ENCODE data around the gene RAD50.
A peak's percentile ranks its signal among the peaks of the same experiment; 100 is the strongest.
"Not testable (repeated sequence)": the region's sequence is repeated elsewhere in the genome, so short reads cannot be mapped to it uniquely, and the experiment has no call there.

The RAD50 gene

DNA sequence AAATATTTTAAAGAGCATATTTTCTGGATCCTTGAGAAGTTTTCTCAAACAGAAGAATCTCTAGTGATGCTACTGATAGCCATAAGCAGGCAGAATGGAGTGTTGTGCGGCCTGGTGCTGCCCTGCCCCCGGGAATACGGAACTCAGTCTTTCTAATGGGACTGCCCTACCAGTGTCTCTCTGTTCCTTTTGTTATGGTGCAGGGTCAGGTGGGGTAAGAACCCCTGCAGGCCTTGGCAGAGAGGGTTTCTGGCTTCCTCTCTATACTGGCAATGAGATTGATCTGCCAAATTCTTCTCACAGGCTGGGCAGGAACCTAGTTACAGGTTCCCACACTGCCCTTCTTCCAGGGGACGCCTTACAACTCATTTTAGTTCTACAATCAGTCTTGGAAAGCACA lies 16.0 kb upstream of the RAD50 start:
- Mint-ChIP-seq H3K9me3 (no peaks in the 10 kb centered on the region), H3K27me3 (peaks cover 2% of the 10 kb centered on the region), H3K4me1 (no peaks in the 10 kb centered on the region), H3K4me3 (no peak overlapping the region), H3K36me3 (no peaks in the 10 kb centered on the region), H3K27ac (peak overlapping the region; percentile 45)
- ATAC-seq (ENCODE audit: low read depth): no peak
- no peak for DNase-seq (ENCODE audit: low spot score in 2 of 2)

DNA sequence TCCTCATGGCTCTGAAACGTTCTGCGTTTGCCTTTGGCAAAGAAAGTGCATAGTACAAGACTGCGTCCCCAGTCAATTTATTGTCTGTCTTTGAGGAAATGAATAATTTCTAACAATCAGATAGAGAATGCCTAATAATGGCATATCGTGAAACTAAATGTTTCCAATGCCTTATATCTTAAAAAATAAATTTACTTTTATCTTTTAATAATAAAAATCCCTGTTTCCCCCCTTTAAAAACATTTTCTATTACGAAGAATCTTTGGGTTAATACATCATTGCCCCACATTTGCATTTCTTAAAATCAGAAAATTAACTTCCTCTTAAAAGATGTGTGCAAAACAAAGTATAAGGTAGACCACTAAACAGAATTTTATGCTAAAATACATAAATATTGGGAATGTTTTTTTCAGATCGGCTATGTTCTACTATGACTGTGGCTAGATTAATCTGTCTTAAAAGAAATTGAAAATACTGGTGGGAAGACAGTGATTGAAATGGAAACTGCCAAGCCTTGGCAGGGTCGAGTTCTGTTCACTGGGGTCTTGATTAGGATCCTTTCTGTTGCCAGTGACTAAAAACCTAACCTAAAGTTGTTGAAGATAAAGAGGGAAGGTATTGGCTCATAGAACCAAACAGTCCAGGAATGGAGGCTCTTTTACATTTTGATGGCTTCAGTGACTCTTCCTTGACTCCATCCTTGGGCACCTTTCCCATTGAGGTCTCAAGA lies 13.1 kb upstream of the RAD50 start, which contains the start of gene IL5:
TSS of gene IL5 (minus strand) at position 51 of the 730 bp plus-strand sequence. CDS start at position 7, 44 bp downstream.
- Mint-ChIP-seq H3K27me3 (no peaks in the 10 kb centered on the region), H3K36me3 (no peaks in the 10 kb centered on the region), H3K4me1 (no peaks in the 10 kb centered on the region), H3K9me3 (no peaks in the 10 kb centered on the region), H3K27ac (no peak within 1 kb of the TSS), H3K4me3 (no peak within 1 kb of the TSS)
- DNase-seq (ENCODE audit: low spot score in 2 of 2) (no peak), ATAC-seq (ENCODE audit: low read depth) (no peak)

DNA sequence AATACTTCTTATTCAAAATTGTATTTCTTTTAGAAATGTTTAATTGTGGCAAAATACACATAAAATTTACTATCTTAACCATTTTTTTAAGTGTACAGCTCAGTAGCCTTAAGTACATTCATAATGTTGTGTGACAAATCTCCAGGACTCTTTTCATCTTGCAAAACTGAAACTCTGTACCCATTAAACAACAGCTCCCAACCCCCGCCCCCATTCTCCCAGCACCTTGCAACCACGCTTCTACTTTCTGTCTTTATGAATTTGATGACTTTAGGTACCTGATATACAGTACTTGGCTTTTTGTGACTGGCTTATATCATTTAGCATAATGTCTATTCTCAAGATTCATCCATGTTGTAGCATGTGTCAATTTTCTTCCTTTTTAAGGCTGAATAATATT lies 10.7 kb upstream of the RAD50 start:
- no peaks in the 10 kb centered on the region for H3K27me3 Mint-ChIP-seq
- DNase-seq (ENCODE audit: low spot score in 2 of 2): no peak
- no peak overlapping the region for H3K27ac Mint-ChIP-seq
- no peak overlapping the region for H3K4me3 Mint-ChIP-seq
- H3K4me1 Mint-ChIP-seq: no peaks in the 10 kb centered on the region
- H3K36me3 Mint-ChIP-seq: no peaks in the 10 kb centered on the region
- ATAC-seq (ENCODE audit: low read depth): no peak
- H3K9me3 Mint-ChIP-seq: no peaks in the 10 kb centered on the region

DNA sequence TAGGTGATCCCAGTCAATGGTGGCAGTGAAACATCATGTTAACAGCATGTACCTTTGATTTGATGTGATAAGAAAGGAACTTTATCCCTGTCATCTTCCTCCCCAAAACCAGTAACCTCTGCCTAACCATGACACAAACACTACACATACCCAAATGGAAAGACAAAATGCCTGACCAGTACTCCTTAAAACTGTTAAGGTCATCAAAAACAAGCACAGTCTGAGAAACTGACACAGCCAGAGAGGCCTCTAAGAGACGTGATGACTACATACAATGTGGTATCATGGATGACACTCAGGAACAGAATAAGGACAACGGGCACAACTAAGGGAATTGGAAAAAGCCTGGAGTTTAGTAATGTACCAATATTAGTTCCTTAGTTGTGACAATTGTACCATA lies 9.5 kb upstream of the RAD50 start:
- Mint-ChIP-seq H3K4me3 (no peak overlapping the region), H3K27me3 (no peaks in the 10 kb centered on the region), H3K9me3 (no peaks in the 10 kb centered on the region), H3K4me1 (no peaks in the 10 kb centered on the region), H3K27ac (no peak overlapping the region), H3K36me3 (no peaks in the 10 kb centered on the region)
- no peak for DNase-seq (ENCODE audit: low spot score in 2 of 2)
- no peak for ATAC-seq (ENCODE audit: low read depth)

DNA sequence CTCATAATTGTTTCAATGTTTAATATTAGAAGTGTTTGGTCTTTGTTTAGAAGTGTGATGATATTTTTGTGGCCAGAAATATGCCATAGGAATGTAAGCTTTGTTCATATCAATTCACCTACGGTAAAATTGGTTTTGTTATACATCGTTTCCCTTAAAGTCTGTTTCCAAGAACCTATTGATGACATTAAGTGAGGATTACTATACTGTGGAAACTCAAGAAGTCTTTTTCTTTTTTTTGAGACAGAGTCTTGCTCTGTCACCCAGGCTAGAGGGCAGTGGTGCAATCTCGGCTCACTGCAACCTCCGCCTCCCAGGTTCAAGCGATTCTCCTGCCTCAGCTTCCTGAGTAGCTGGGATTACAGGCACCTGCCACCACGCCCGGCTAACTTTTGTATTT lies 7.9 kb upstream of the RAD50 start:
- H3K9me3 Mint-ChIP-seq; H3K4me1 Mint-ChIP-seq; H3K36me3 Mint-ChIP-seq; DNase-seq (ENCODE audit: low spot score in 2 of 2); H3K27ac Mint-ChIP-seq; H3K4me3 Mint-ChIP-seq; ATAC-seq (ENCODE audit: low read depth); H3K27me3 Mint-ChIP-seq: not testable (repeated sequence)

DNA sequence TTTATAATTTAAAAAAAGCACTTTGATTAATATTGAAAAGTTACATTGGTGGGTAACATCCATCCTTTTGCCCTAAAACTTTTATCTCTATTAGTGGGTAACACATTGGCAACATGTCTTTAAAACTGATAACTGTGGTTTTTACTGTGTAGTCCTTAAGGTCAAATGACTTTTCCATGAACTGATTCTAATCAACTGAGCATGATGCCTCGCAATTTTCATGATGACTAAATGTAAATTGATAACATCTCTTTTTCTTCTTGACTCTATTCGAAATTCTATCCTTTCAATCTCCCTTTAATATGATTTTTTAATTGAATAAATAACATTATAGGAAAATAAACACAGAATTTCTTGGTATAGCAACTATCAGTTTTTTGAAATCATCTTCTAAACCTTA lies 7.2 kb upstream of the RAD50 start:
- DNase-seq (ENCODE audit: low spot score in 2 of 2) (no peak), ATAC-seq (ENCODE audit: low read depth) (no peak)
- H3K36me3 Mint-ChIP-seq: no peaks in the 10 kb centered on the region
- no peaks in the 10 kb centered on the region for H3K4me1 Mint-ChIP-seq
- no peak overlapping the region for H3K4me3 Mint-ChIP-seq
- H3K27me3 Mint-ChIP-seq: no peaks in the 10 kb centered on the region
- no peak overlapping the region for H3K27ac Mint-ChIP-seq
- H3K9me3 Mint-ChIP-seq: no peaks in the 10 kb centered on the region

DNA sequence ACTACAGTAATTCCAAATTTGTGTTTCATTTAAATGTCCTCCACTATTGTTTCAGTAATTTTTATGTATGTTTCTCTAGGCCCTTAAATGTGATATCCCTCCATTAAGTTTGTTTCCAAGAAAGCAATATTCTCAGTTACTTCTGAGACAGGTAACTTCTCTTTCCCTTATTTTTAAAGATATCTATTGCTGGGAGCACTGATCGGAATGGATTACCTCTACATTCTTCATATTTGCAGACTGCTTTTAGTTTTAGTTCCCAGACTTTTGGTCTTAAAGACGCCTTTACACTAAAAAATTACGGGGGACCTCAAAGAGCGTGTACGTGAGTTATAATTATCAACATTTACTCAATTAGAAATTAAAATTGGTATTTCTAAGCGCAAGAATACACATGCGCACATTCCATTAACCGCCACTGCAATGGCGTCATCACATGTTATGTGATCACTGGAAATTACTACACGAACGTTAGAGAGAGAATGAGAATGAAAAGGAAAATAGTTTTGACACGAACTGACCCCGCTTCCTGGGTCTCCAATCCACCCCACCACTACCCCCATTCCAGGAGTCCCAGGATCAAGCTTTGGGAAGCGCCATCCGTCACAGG lies 519 bp upstream of the RAD50 start:
- no peaks in the 10 kb centered on the region for H3K36me3 Mint-ChIP-seq
- DNase-seq (ENCODE audit: low spot score in 2 of 2): no peak

DNA sequence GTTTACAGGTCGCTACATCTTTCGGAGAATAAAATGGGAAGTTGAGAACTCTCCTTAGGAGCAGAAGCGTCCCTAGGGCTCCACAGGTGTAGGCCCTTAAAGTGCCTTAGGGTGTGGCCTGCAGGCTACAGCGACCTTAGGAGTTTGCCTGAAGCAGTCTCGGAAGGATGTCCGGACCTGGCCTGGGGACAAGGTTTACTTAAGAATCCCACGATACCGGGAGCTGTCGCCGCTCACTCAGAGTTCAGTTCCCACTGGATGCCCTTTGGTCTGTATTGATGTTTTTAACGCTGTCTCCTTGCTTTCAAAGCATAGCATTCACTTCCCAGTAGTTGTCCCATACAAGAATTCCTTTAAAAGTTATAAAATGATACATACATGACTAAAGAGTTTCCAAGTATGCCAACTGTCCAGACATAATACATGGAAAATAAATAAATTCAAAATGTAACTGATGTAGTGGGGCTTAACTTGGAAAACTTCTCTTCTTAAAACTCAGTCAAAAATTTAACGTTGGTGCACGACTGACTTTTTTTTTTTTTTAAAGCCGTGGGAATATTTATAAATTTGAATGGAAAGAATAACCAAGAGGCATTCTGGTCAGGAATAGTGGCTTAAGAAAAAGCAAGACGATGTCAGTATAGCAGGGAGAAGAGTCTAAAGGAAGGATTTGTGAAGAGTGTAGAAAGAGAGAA lies 848 bp downstream of the RAD50 start:
- no peaks in the 10 kb centered on the region for H3K36me3 Mint-ChIP-seq
- DNase-seq (ENCODE audit: low spot score in 2 of 2): peak in 1 of 2 donors; percentile 7

More for the DNA sequence above, 519 bp upstream of the RAD50 start:
- peak overlapping the region; percentile 96 for H3K4me3 Mint-ChIP-seq
- peak overlapping the region; percentile 97 for H3K27ac Mint-ChIP-seq
- ATAC-seq (ENCODE audit: low read depth): no peak
- peaks cover 7% of the 10 kb centered on the region for H3K9me3 Mint-ChIP-seq
- peaks cover 3% of the 10 kb centered on the region for H3K4me1 Mint-ChIP-seq
- no peaks in the 10 kb centered on the region for H3K27me3 Mint-ChIP-seq

DNA sequence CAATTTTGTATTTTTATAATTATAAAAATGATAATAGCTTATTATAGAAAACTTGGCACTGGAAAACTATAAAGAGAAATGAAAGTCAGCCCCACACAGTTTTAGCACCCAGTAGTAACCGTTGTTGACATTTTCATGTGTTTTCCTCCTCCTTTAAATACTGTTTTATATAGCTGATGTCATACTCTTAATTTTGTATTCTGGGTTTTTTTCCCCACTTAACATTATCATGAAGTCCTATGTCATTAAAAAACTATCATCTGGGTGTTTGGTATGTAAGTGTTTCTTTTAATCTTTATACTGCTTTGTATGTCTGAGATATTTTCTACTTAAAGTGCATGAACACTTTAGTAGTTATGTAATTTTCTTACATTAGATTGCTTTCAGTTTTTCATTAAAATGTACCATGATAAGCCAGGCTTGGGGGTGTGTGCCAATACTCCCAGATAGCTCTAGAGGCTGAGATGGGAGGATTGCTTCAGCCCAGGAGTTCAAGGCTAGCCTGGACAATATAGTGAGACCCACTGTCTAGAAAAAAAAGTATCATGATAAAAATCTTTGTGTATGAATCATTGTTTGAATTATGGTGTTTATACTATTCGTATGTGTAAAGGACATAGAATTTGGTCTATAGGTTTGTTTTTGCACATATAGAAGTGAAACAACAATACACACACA lies 2.7 kb downstream of the RAD50 start:
- H3K27me3 Mint-ChIP-seq: no peaks in the 10 kb centered on the region
- H3K4me1 Mint-ChIP-seq: peaks cover 3% of the 10 kb centered on the region
- no peak overlapping the region for H3K4me3 Mint-ChIP-seq
- no peak overlapping the region for H3K27ac Mint-ChIP-seq
- no peaks in the 10 kb centered on the region for H3K36me3 Mint-ChIP-seq
- H3K9me3 Mint-ChIP-seq: peaks cover 7% of the 10 kb centered on the region
- no peak for DNase-seq (ENCODE audit: low spot score in 2 of 2)
- ATAC-seq (ENCODE audit: low read depth): no peak

More for the DNA sequence above, 848 bp downstream of the RAD50 start:
- peaks cover 7% of the 10 kb centered on the region for H3K9me3 Mint-ChIP-seq
- ATAC-seq (ENCODE audit: low read depth): peak; percentile 18
- H3K4me1 Mint-ChIP-seq: peaks cover 3% of the 10 kb centered on the region
- peak overlapping the region; percentile 97 for H3K27ac Mint-ChIP-seq
- no peaks in the 10 kb centered on the region for H3K27me3 Mint-ChIP-seq
- peak overlapping the region; percentile 96 for H3K4me3 Mint-ChIP-seq

DNA sequence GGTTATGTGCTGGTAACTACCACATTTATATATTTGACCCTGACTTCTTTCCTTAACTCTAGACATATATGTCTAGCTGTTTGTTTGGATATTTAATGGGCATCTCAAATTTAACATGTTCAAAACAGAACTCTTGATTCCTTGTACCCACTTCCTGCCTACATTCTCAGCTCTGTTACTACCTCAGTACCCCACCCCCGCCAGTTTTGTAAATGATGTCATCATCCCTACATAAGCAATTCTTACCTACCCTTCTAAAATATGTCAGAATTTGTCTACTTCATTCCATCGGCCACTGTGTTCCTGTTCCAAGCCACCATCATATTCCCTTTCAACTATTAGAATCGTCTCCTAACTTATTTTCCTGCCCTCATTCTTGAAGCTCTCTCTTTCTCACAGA lies 4.8 kb downstream of the RAD50 start:
- Mint-ChIP-seq H3K4me3 (no peak overlapping the region), H3K9me3 (peaks cover 5% of the 10 kb centered on the region), H3K4me1 (peaks cover 12% of the 10 kb centered on the region), H3K27me3 (no peaks in the 10 kb centered on the region), H3K36me3 (peaks cover 14% of the 10 kb centered on the region), H3K27ac (no peak overlapping the region)
- ATAC-seq (ENCODE audit: low read depth) (no peak), DNase-seq (ENCODE audit: low spot score in 2 of 2) (no peak)

DNA sequence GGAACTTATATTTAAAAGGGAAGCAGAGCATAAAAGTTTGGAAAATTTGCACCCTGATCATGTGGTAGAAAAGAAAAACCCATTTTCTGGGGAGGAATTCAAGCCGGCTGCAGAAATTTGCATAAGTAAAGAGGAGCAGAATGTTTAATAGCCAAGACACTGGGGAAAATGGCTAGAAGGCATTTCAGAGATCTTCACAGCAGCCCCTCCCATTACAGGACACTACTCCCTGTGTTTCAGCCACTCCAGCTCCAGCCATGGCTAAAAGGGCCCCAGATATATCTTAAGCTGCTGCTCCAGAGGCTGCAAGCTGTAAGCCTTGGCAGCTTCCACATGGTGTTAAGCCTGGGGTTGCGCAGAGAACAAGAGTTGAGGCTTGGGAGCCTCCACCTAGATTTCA lies 7.8 kb downstream of the RAD50 start:
- not testable (repeated sequence) for H3K27ac Mint-ChIP-seq; ATAC-seq (ENCODE audit: low read depth); H3K9me3 Mint-ChIP-seq; DNase-seq (ENCODE audit: low spot score in 2 of 2); H3K4me3 Mint-ChIP-seq; H3K27me3 Mint-ChIP-seq
- peaks cover 11% of the 10 kb centered on the region for H3K4me1 Mint-ChIP-seq
- H3K36me3 Mint-ChIP-seq: peaks cover 31% of the 10 kb centered on the region

DNA sequence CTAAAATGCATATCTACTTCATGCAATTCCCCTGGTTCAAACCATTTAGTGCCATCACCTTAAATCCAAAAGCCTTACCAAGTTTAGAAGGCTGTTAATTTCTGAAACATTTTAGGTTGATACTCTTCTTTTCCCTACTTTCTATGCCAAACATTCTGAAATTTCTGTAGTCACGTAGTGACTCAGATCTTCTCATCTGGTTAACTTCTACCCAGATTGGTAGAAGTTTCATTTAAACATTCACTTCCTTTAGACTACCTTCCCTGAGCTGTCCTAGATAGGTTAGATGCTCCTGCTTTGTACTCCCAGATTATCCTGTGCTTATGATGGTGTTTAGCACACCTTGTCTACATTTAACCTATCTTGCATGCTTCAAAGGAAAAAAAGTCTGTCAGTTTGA lies 9.9 kb downstream of the RAD50 start:
- Mint-ChIP-seq H3K9me3 (peaks cover 5% of the 10 kb centered on the region), H3K36me3 (peaks cover 35% of the 10 kb centered on the region), H3K27me3 (no peaks in the 10 kb centered on the region), H3K4me1 (peaks cover 11% of the 10 kb centered on the region), H3K27ac (no peak overlapping the region), H3K4me3 (no peak overlapping the region)
- ATAC-seq (ENCODE audit: low read depth) (no peak), DNase-seq (ENCODE audit: low spot score in 2 of 2) (no peak)

DNA sequence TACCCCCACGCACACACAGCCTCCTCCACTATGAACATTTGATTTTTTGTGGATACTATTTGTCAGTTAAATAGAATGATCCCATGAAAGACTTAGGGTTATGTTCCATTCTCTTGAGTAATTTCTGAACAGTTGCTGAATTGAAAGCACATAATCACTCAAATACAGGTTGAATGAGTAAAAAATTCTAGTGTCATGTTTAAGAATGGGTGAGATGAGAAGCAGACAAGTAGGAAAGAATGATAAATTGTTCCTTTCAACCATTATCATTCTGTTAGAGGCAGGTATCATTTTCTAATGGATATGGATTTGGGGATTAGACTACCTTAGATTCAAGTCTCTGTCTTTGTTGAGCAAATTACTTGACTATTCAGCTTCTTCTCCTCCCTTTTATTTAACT lies 19.3 kb downstream of the RAD50 start:
- no peak for DNase-seq (ENCODE audit: low spot score in 2 of 2)
- no peaks in the 10 kb centered on the region for H3K9me3 Mint-ChIP-seq
- H3K27ac Mint-ChIP-seq: no peak overlapping the region
- no peak overlapping the region for H3K4me3 Mint-ChIP-seq
- no peaks in the 10 kb centered on the region for H3K27me3 Mint-ChIP-seq
- peaks cover 3% of the 10 kb centered on the region for H3K4me1 Mint-ChIP-seq
- no peak for ATAC-seq (ENCODE audit: low read depth)
- peaks cover 42% of the 10 kb centered on the region for H3K36me3 Mint-ChIP-seq

DNA sequence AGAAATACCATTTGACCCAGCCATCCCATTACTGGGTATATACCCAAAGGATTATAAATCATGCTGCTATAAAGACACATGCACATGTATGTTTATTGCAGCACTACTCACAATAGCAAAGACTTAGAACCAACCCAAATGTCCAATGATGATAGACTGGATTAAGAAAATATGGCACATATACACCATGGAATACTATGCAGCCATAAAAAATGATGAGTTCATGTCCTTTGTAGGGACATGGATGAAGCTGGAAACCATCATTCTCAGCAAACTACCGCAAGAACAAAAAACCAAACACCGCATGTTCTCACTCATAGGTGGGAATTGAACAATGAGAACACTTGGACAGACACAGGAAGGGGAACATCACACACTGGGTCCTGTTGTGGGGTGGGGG lies 27.8 kb downstream of the RAD50 start:
- not testable (repeated sequence) for H3K4me1 Mint-ChIP-seq; H3K9me3 Mint-ChIP-seq; ATAC-seq (ENCODE audit: low read depth); H3K4me3 Mint-ChIP-seq; H3K27me3 Mint-ChIP-seq; DNase-seq (ENCODE audit: low spot score in 2 of 2); H3K27ac Mint-ChIP-seq
- peaks cover 42% of the 10 kb centered on the region for H3K36me3 Mint-ChIP-seq

Measured in memory B cell (primary cell).